Measurements from ENCODE around the gene KLF6.

KLF6 gene

GRCh38 chr10:3784510-3785250, at the start of gene KLF6:
KLF6 (minus strand) TSS chr10:3785209; CDS start chr10:3785014, 195 bp downstream.
- peak in 1 of 2 donors; percentile 47 for DNase-seq (ENCODE audit: low read depth in 2 of 2)

- DNase-seq (ENCODE audit: low read depth in 2 of 2), result no peak
Measured at GRCh38 chr10:3834404-3834803, 49.4 kb upstream of the KLF6 start.

DNA sequence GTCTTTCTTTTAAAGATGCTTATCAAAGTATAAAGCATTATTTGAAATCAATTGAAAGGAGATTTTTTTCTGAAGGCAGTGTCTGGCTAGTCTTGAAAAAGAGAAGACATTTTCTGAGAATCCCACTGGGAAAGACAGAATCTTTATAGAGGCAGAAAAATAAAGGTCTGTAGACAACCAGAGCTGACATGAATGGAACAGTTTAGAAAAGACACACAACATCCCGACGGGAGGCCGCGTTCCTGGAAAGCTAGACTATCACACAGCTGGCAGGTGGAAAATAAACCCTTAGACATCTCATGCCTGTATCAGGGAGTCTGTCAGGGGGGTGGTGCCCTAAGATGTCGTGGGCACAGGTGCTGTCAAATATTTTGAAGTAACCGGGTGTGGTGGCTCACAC, 48.0 kb upstream of the KLF6 start:
- no peak for DNase-seq (ENCODE audit: low read depth in 2 of 2)

- no peak for DNase-seq (ENCODE audit: low read depth in 2 of 2)
Measured at GRCh38 chr10:3832022-3832786, 47.2 kb upstream of the KLF6 start.

DNA sequence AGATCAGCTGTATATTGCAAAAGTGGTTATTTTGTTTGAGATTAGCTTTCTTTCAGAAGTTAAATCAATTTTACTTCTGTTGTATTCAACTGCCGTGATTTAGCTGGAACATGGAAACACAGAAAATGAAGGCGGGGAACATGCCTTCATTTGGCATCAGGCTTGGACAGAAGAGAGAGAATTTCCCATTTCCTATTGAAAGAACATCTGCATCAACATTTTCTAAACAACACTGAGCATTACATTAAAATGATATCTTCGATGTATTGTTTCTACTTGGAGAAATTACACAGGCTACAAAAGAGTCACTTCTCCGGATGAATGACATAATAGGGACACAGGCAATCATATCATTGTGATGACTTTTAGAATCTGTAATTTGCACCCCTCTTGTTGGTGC, 46.6 kb upstream of the KLF6 start:
- no peak for DNase-seq (ENCODE audit: low read depth in 2 of 2)

DNA sequence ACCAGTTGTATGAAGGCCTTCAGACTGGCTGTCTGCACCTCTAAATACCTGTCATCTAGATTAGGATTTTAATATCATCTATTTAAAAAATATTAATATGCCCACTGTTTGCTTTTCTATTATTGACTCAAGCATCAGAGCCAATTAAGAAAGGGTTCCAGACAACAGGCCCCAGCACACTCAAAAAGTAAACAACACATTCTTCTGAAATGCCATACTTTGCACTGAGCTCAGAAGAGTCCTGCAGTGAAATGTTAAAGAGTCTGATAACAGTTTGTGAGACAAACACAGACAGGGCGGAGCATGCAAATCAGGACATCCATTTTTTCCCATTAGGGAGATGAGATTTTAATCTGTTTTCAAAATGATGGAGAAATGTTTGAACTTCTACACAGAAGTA, 45.9 kb upstream of the KLF6 start:
- DNase-seq (ENCODE audit: low read depth in 2 of 2), result no peak

DNA sequence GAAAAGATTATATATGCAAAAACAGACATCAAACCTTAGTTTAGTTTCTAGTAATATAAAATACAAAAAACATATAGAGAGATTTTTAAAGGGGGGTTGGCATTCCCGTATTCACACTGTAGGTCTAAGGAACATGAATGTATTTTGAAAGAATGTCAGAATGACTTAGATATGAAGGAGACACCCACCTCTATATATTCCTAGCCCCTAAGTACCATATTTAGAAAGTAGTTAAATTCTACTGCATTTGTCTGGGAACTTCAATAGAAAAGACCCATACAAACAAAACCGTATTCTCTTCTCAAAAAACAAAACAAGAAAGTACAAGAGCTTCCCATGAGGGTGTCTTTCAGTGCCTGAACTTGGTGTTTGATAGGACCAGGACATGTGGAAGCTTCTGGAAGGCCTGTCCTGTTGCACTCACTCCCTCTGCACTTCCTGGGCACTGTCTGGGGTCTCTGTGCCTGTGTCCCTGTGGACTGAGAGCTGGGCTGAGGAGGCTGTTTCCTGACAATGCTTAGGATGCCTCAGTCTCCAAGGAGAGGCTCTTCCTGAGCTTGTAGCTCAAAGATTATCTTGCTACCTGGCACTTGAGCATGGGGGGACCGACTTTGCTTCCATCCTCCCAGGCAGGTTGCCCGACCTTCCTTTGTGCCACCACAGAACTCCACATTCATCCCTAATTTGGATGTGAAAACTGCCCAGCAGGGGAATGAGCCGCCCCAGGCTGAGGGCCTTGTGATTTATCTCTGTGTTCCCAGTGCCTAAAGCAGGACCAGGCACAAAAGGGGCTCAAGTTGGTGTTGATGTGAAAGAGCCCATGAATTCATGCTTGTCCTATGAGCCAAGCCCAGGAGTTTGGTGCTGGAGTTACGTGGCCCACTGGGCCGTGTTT, 44.4 kb upstream of the KLF6 start:
- DNase-seq (ENCODE audit: low read depth in 2 of 2), result no peak

- DNase-seq (ENCODE audit: low read depth in 2 of 2), result no peak
Measured at GRCh38 chr10:3828404-3829155, 43.6 kb upstream of the KLF6 start.

- no peak for DNase-seq (ENCODE audit: low read depth in 2 of 2)
Measured at GRCh38 chr10:3827768-3828403, 42.9 kb upstream of the KLF6 start.

- no peak for DNase-seq (ENCODE audit: low read depth in 2 of 2)
Measured at GRCh38 chr10:3827266-3827665, 42.3 kb upstream of the KLF6 start.

DNA sequence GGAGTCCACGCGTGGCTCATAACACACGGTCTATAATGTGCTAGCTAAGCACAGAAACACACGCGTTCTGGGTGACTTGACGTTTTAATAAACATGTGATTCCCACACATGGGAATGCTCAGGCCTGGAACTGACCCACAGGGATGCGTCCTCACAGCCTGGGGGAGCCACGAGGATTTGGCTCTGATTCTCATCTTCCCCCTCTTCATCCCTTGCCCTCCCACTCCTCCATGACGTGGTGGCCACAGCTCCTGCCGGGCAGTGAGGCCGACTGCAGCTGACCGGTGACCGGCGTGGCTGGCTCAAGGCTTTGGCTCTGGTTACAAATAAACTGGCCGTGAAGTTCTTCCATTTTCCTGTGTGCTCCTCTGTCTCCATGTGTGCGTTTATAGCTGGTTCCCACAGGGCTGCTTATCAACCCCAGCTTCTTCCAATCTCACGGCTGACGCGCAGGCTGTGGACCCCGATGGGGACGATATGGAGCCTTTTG, 40.9 kb upstream of the KLF6 start:
- DNase-seq (ENCODE audit: low read depth in 2 of 2), result no peak

- no peak for DNase-seq (ENCODE audit: low read depth in 2 of 2)
Measured at GRCh38 chr10:3825244-3825643, 40.2 kb upstream of the KLF6 start.

- DNase-seq (ENCODE audit: low read depth in 2 of 2), result no peak
Measured at GRCh38 chr10:3822541-3823330, 37.7 kb upstream of the KLF6 start.

DNA sequence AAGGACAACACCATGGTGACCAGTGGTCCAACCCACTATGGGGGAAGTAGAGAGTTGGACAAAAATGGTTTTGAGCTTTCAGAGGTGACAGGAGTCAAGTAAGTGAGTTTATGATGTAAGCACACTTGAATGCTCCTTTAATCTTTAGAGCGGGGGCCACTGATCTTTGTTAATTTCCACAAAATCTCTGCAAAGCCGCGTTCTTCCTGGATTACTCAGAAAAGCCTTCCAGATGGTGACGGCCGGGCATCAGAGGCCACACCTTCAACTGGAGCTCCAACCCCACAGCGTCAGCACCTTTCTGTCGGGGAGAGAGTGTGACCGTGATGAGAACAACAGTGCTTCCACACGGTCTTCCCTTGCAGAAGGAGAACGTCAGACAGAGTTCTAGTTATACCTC, 35.2 kb upstream of the KLF6 start:
- DNase-seq (ENCODE audit: low read depth in 2 of 2), result no peak

DNA sequence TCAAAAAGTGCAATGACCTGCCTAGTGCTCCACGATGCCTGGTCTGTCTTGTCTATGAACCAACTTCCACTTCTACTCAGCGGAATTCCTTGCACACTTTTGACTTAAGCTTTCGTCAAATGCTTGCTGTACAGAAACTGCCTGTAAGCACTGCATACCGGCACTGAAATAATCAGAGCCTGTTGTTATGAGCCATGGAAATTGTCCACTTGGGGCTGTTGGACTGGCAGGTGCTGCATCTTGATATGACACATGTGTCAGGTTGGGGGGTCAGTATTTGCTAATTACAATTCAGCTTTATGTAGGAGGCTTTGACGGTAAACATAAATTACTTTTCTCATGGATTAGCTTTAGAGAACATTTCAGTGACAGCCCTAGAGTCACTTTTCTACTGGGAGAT, 32.0 kb upstream of the KLF6 start:
- no peak for DNase-seq (ENCODE audit: low read depth in 2 of 2)

DNA sequence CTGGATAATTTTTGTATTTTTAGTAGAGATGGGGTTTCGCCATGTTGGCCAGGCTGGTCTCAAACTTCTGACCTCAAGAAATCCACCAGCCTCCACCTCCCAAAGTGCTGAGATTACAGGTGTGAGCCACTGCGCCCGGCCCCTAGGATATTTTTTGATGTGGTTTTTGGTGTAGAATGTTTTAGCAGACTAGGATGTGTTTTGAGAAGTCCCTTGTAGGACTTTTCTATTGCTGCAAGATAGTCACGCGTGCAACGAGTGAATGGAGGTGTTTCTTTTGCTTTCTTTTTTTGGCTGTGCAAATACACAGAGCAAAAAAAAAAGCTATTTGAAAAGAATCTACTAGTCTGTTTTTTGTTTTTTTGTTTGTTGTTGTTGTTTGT, 29.8 kb upstream of the KLF6 start:
- DNase-seq (ENCODE audit: low read depth in 2 of 2), result no peak

DNA sequence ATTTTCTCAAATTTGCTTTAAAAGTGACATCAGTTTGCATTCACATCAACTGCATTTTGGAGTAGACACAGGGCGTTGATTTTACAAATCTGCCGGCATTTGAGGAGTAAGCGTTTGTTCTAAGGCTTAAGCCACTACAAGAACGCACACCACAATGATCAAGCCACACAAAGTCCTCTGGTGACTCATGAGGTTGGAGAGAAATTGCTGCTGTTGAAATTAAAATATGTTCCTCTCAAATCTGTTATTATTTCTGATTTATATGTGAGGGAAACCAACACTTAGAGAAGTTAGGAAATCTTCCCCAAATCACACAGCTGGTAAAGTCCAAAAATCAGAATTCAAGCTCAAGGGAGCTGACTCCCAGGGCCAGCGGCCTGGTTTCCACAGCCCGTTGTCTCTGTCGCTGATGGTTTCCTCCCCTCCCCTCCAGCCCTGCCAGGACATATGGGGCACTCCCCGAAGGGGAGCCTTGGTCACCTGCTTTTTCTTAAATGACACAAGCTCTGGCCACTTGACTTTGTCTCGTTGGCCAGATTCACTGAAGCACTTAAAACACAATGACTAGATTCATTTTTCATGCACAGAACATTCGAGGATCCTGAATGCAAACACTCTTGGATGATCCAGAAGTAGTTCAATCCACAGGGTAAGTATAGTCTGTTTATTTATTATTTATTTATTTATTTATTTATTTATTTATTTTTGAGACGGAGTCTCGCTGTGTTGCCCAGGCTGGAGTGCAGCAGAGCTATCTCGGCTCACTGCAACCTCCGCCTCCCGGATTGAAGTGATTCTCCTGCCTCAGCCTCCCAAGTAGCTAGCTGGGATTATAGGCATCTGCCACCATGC, 29.2 kb upstream of the KLF6 start:
- DNase-seq (ENCODE audit: low read depth in 2 of 2), result no peak

- no peak for DNase-seq (ENCODE audit: low read depth in 2 of 2)
Measured at GRCh38 chr10:3813267-3813666, 28.3 kb upstream of the KLF6 start.

DNA sequence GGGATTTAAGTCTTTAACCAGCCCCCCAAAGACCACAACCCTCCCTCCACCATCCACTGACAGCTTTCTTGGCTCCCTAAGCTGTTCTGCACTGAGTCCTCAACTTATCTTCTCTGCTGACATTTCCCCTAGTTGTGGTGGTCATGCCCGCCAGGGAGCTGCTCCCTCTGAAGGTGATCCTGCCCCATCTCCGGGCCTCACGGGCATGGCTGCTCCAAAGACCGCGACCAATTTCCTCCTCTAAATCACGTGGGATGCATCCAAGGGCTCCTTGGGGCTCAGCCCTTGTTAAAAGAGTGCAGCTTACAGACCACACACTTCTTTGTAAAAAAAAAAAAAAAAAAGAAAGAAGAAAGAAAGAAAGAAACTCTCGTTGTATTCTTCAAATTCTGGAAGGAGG, 27.1 kb upstream of the KLF6 start:
- no peak for DNase-seq (ENCODE audit: low read depth in 2 of 2)

All from stimulated activated CD4-positive, alpha-beta T cell treated with anti-CD3 and anti-CD28 coated beads, Interleukin-4, amount 100 ng/mL, for 48 hours (primary cell).